ENCODE data around the gene MTRR. TPM values are rescaled to one million over a fixed set of nuclear protein-coding genes. Genes with fewer than 3 reads are reported as not detected.

The MTRR gene
- total and polyA plus RNA-seq, 3 donors from 2014 or later, result 56.3 to 82.6 (median 71.4) TPM

- TF ChIP-seq POLR2A (IDR thresholded peaks at IDR 0.05), result no peak
- no peak for TF ChIP-seq CTCF (IDR thresholded peaks at IDR 0.05)
- Histone ChIP-seq H3K27me3 (no peaks in the 10 kb centered on the region), H3K4me1 (peaks cover 6% of the 10 kb centered on the region), H3K9me3 (no peaks in the 10 kb centered on the region), H3K4me3 (peak overlapping the region; percentile 61 to 65), H3K27ac (no peak overlapping the region), H3K36me3 (ENCODE audit: low read depth, missing control alignments) (no peaks in the 10 kb centered on the region)
- WGBS, 2 donors, result 4 to 6% methylated on average over 29 to 43 of the region's 44 CpGs
- DNase-seq, result peak; percentile 30
- intact Hi-C loops (cut with DNase I; ENCODE audit: low total_unique reads), result no loop called here
Measured at GRCh38 chr5:7849681-7850394, 19.1 kb upstream of the MTRR start.

GRCh38 chr5:7850395-7851239 lies 18.3 kb upstream of the MTRR start, which contains the start of gene CFAP90:
CFAP90 (minus strand) TSS chr5:7851133; CDS start chr5:7851021, 112 bp downstream.
- H3K4me1 ChIP-seq, result peaks cover 6% of the 10 kb centered on the region
- H3K9me3 ChIP-seq, result no peaks in the 10 kb centered on the region
- TF ChIP-seq CTCF (IDR thresholded peaks at IDR 0.05) (no peak), POLR2A (IDR thresholded peaks at IDR 0.05) (no peak)
- 0 to 1% methylated on average over 5 to 56 of the region's 76 CpGs for WGBS, 2 donors
- no peaks in the 10 kb centered on the region for H3K27me3 ChIP-seq
- no peaks in the 10 kb centered on the region for H3K36me3 ChIP-seq (ENCODE audit: low read depth, missing control alignments)
- H3K27ac ChIP-seq, result no peak within 1 kb of the TSS
- DNase-seq, result peak; percentile 78
- intact Hi-C loops (cut with DNase I; ENCODE audit: low total_unique reads), result no loop called here
- H3K4me3 ChIP-seq, result peak within 1 kb of the TSS; percentile 61 to 65

DNA sequence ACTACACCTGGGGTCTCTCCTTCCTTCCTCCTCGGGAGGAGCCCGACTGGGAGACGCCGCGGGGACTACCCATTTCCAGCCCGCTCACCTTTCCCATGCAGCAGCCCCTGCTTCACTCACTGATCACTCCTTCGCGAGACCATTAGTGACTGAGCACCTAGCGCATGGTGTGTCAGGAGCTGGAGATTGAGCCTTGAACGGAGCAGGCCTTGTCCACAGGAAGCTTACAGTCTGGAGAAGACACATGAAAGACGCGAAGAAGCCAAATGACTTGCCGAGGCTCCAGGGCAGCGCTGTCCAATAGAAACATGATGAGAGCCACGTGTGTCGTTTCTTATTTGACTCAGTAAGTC lies 17.7 kb upstream of the MTRR start:
- H3K27me3 ChIP-seq, result no peaks in the 10 kb centered on the region
- peak overlapping the region; percentile 61 to 65 for H3K4me3 ChIP-seq
- no peaks in the 10 kb centered on the region for H3K9me3 ChIP-seq
- no peaks in the 10 kb centered on the region for H3K36me3 ChIP-seq (ENCODE audit: low read depth, missing control alignments)
- no peak for DNase-seq
- H3K27ac ChIP-seq, result no peak overlapping the region
- 40 to 63% methylated on average over 11 to 16 of the region's 16 CpGs for WGBS, 2 donors
- H3K4me1 ChIP-seq, result peaks cover 6% of the 10 kb centered on the region
- no peak for TF ChIP-seq CTCF (IDR thresholded peaks at IDR 0.05)
- TF ChIP-seq POLR2A (IDR thresholded peaks at IDR 0.05), result no peak
- intact Hi-C loops (cut with DNase I; ENCODE audit: low total_unique reads), result no loop called here

GRCh38 chr5:7851617-7852289 lies 17.2 kb upstream of the MTRR start:
- intact Hi-C loops (cut with DNase I; ENCODE audit: low total_unique reads), result no loop called here
- H3K27me3 ChIP-seq, result no peaks in the 10 kb centered on the region
- H3K27ac ChIP-seq, result no peak overlapping the region
- H3K4me1 ChIP-seq, result peaks cover 6% of the 10 kb centered on the region
- H3K4me3 ChIP-seq, result peak overlapping the region in 1 of 2 donors; percentile 65
- 67 to 80% methylated on average over 8 of the region's 8 CpGs for WGBS, 2 donors
- no peaks in the 10 kb centered on the region for H3K9me3 ChIP-seq
- no peaks in the 10 kb centered on the region for H3K36me3 ChIP-seq (ENCODE audit: low read depth, missing control alignments)
- TF ChIP-seq CTCF (IDR thresholded peaks at IDR 0.05), result no peak
- TF ChIP-seq POLR2A (IDR thresholded peaks at IDR 0.05), result no peak
- DNase-seq, result no peak
